ENCODE results near the gene DDOST. TPM values are rescaled to one million over a fixed set of nuclear protein-coding genes. Genes with fewer than 3 reads are reported as not detected.

DDOST gene
- total RNA-seq: 100 to 1,000 TPM; 124 to 205 TPM
- 100 to 1,000 TPM; 140 to 170 TPM for polyA plus RNA-seq (ENCODE audit: insufficient read length in 2 of 2)
- long read RNA-seq, donor 1, transcript DDOST-202 (11 exons, 2,126 nt): major isoform, 69 of 85 reads
- long read RNA-seq, donor 1, partial matches to known transcripts: 12 of 85 reads
- long read RNA-seq, donor 1, other reads (novel, unspliced or antisense): 0 of 85 reads
- long read RNA-seq, donor 2, transcript DDOST-202 (11 exons, 2,126 nt): major isoform, 25 of 31 reads
- long read RNA-seq, donor 2, partial matches to known transcripts: 5 of 31 reads
- long read RNA-seq, donor 2, other reads (novel, unspliced or antisense): 0 of 31 reads
- long read RNA-seq, donor 3, transcript DDOST-202 (11 exons, 2,126 nt): major isoform, 39 of 46 reads
- long read RNA-seq, donor 3, partial matches to known transcripts: 7 of 46 reads
- long read RNA-seq, donor 3, other reads (novel, unspliced or antisense): 0 of 46 reads
- long read RNA-seq, donor 4, transcript DDOST-202 (11 exons, 2,126 nt): major isoform, 119 of 194 reads
- long read RNA-seq, donor 4, partial matches to known transcripts: 74 of 194 reads
- long read RNA-seq, donor 4, other reads (novel, unspliced or antisense): 0 of 194 reads

DNA sequence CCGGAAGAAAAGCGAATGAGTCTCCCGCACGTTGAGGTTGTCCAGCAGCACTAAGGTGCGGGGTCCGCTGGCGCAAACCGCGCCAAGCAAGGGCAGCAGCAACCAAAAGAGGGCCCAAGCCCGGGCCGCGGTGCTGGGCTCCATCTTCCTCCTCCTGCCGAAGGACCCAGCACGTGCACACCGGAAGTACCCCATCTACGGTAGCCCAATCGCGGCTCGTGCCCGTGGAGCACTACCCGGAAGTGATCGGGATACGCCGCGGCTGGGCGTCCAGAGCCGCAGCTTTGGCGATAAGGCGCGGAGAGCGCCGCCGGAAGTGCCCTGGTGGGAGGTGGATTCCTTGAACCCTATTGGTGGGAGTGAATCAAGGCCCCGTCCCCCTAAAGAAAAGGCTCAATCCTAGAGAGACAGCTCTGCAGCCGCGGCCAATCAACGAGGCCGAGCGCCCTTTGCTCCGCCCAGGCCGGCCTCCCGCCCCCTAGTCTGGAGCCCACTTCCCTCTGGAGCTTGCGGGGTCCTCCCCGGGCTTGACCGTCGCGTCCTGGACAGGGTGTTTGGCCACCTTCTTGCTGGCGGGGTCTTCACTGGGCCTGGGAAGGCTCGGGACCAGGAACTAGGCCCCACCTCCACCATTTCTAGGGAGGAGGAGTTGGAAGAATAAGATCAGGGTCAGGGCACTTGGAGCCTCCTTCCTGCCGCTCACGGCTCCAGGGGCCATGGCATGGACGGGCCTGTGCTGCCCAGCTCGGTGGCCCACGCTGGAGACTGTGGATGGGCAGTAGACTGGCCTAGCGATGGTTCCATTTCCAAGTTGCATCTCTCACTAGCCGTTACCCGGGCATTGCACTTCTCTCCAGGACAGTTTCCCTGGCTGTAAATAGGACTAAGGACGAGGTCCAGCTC is at the start of gene DDOST:
Gene DDOST, minus strand, starts transcription at position 163 of the 903 bp plus-strand sequence. Its CDS starts 19 bp downstream, at position 144.
- peak; percentile 90 to 100 (median 95) for DNase-seq (ENCODE audit: low read depth in 4 of 6, low spot score in 6 of 6)
- Histone ChIP-seq H3K9me3 (ENCODE audit: control insufficient read depth, insufficient read depth, low read length) (no peaks in the 10 kb centered on the region), H3K4me3 (ENCODE audit: low read depth, low read length) (peak within 1 kb of the TSS; percentile 95), H3K4me1 (ENCODE audit: control insufficient read depth, insufficient read depth, low read length) (peaks cover 15% of the 10 kb centered on the region), H3K36me3 (ENCODE audit: control insufficient read depth, insufficient read depth, low read length) (peaks cover 33% of the 10 kb centered on the region), H3K27me3 (ENCODE audit: control insufficient read depth, insufficient read depth, low read length) (no peaks in the 10 kb centered on the region), H3K27ac (ENCODE audit: low read depth, low read length) (peak within 1 kb of the TSS; percentile 72)
- 1% methylated on average over 56 of the region's 58 CpGs for WGBS (ENCODE audit: insufficient coverage)

DNA sequence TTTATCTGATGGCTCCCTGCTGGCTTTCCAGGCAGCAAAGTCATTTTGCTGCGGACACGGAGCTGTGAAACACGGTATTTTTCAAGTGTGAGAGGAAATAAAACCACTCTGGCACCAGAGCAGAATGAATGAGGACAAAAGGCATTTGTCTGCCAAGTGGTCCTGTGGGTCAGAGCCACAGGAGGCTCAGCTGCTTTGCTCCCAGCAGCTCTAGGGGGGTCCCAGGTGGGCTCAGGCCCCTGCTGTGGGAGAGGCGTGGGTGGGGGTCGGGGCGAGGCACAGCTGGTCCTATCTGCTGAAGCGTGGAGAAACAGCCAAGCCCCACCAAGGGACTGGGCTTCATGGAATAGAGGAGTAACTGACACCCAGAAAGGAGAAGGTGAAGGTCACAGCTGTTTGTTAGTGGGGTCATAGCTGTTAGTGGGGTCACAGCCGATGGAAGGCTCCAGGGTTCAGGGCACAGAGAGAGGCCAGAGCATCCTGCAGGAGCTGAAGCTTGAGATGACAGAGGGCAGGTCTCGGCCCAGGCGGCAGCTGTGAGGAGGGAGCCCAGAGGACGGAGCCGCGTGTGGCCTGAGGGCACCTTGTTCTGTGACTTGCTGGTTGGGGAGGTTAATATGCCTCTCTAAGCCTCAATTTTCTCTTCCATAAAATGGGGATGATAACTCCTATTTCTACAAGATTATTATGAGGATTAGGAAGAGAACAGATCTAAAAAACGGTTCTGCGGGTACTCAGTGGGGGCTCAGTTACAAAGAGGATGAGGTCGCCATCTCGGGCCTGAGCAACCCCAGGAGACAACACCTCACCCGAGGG is 49.5 kb upstream of the DDOST start:
- peak in 1 of 6 donors; percentile 73 for DNase-seq (ENCODE audit: low read depth in 4 of 6, low spot score in 6 of 6)
- peaks cover 25% of the 10 kb centered on the region for H3K4me1 ChIP-seq (ENCODE audit: control insufficient read depth, insufficient read depth, low read length)
- no peaks in the 10 kb centered on the region for H3K9me3 ChIP-seq (ENCODE audit: control insufficient read depth, insufficient read depth, low read length)
- H3K27ac ChIP-seq (ENCODE audit: low read depth, low read length): peak overlapping the region; percentile 25
- no peak overlapping the region for H3K4me3 ChIP-seq (ENCODE audit: low read depth, low read length)
- no peaks in the 10 kb centered on the region for H3K27me3 ChIP-seq (ENCODE audit: control insufficient read depth, insufficient read depth, low read length)
- H3K36me3 ChIP-seq (ENCODE audit: control insufficient read depth, insufficient read depth, low read length): peaks cover 10% of the 10 kb centered on the region
- 27% methylated on average over 13 of the region's 18 CpGs for whole genome bisulfite sequencing (ENCODE audit: insufficient coverage)

DNA sequence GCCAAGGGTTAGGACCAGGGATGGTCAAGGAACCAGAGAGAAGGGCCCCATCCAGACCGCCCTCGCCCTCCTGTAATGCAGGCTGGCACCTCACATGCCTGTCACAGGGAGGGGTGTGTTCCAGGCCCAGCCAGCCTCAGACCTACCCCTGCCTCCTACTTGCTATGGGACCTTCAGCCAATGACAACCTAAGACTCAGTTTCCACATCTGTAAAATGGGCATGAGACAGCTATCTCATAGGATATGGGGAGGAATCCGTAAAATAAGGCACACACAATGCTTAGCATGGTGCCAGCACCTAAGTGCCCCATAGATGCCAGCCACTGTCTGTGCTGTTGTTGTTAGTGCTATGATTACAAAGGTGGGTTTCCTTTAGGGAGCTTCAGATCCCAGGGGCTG is 48.7 kb upstream of the DDOST start:
- peaks cover 8% of the 10 kb centered on the region for H3K36me3 ChIP-seq (ENCODE audit: control insufficient read depth, insufficient read depth, low read length)
- H3K27me3 ChIP-seq (ENCODE audit: control insufficient read depth, insufficient read depth, low read length): no peaks in the 10 kb centered on the region
- H3K4me3 ChIP-seq (ENCODE audit: low read depth, low read length): no peak overlapping the region
- no peak overlapping the region for H3K27ac ChIP-seq (ENCODE audit: low read depth, low read length)
- 94% methylated on average over 2 of the region's 3 CpGs for WGBS (ENCODE audit: insufficient coverage)
- DNase-seq (ENCODE audit: low read depth in 4 of 6, low spot score in 6 of 6): no peak
- H3K9me3 ChIP-seq (ENCODE audit: control insufficient read depth, insufficient read depth, low read length): no peaks in the 10 kb centered on the region
- peaks cover 32% of the 10 kb centered on the region for H3K4me1 ChIP-seq (ENCODE audit: control insufficient read depth, insufficient read depth, low read length)

DNA sequence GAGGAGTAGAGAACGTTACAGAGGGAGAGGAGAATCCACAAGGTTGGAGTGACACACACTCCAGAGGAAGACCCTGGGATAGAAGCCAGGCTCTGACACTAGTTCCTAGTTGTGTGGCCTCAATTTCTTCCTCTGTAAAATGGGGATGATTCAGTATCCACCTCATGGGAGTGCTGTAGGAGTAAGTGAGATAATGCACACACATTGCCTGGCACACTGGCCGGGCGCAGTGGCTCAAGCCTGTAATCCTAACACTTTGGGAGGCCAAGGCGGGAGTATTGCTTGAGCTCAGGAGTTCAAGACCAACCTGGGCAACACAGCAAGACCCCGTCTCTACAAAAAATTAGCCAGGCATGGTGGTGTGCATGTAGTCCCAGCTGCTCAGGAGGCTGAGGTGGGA is 47.7 kb upstream of the DDOST start:
- WGBS (ENCODE audit: insufficient coverage): 100% methylated on average over 5 of the region's 5 CpGs
- Histone ChIP-seq H3K36me3 (ENCODE audit: control insufficient read depth, insufficient read depth, low read length) (peaks cover 17% of the 10 kb centered on the region), H3K4me3 (ENCODE audit: low read depth, low read length) (no peak overlapping the region), H3K27ac (ENCODE audit: low read depth, low read length) (no peak overlapping the region), H3K27me3 (ENCODE audit: control insufficient read depth, insufficient read depth, low read length) (no peaks in the 10 kb centered on the region), H3K4me1 (ENCODE audit: control insufficient read depth, insufficient read depth, low read length) (peaks cover 32% of the 10 kb centered on the region), H3K9me3 (ENCODE audit: control insufficient read depth, insufficient read depth, low read length) (no peaks in the 10 kb centered on the region)
- DNase-seq (ENCODE audit: low read depth in 4 of 6, low spot score in 6 of 6): no peak

DNA sequence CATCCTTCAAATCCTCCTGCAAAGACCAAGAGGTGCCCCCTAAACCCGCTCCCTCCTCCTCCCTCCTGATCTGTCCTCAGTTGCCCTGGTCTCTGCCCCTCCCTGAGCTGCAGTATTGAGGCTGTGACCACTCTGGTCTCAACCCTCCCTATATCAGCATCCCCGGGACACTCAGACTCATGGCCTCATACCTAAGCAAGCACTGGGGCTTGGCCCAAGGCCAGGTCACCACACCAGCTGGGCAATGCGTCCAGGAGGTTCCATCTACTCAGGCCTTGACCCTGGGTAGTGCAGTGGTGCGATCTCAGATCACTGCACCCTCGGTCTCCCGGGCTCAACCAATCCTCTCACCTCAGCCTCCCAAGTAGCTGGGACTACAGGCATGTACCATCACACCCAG is 46.9 kb upstream of the DDOST start:
- Histone ChIP-seq H3K4me3 (ENCODE audit: low read depth, low read length) (no peak overlapping the region), H3K27me3 (ENCODE audit: control insufficient read depth, insufficient read depth, low read length) (no peaks in the 10 kb centered on the region), H3K36me3 (ENCODE audit: control insufficient read depth, insufficient read depth, low read length) (peaks cover 23% of the 10 kb centered on the region), H3K27ac (ENCODE audit: low read depth, low read length) (no peak overlapping the region), H3K4me1 (ENCODE audit: control insufficient read depth, insufficient read depth, low read length) (peaks cover 32% of the 10 kb centered on the region), H3K9me3 (ENCODE audit: control insufficient read depth, insufficient read depth, low read length) (no peaks in the 10 kb centered on the region)
- DNase-seq (ENCODE audit: low read depth in 4 of 6, low spot score in 6 of 6): no peak
- WGBS (ENCODE audit: insufficient coverage): 89% methylated on average over 6 of the region's 6 CpGs

DNA sequence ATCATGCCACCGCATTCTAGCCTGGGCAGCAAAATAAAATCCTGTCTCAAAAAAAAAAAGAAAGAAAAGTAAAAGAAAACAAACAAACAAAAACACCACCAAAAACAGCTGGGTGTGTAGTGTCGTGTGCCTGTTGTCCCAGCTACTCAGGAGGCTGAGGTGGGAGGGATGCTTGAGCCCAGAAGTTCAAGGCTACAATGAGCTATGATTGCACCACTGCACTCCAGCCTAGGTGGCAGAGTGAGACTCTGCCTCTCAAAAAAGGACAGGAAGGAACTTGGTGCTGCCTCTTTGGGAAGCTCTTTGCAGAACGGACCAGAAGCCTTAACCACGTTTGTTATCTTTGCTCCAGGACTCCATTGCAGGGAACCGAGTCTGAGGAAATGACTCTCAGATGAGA is 45.7 kb upstream of the DDOST start:
- no peak for DNase-seq (ENCODE audit: low read depth in 4 of 6, low spot score in 6 of 6)
- WGBS (ENCODE audit: insufficient coverage): 56% methylated on average over 3 of the region's 5 CpGs
- H3K9me3 ChIP-seq (ENCODE audit: control insufficient read depth, insufficient read depth, low read length): no peaks in the 10 kb centered on the region
- H3K36me3 ChIP-seq (ENCODE audit: control insufficient read depth, insufficient read depth, low read length): peaks cover 31% of the 10 kb centered on the region
- peaks cover 28% of the 10 kb centered on the region for H3K4me1 ChIP-seq (ENCODE audit: control insufficient read depth, insufficient read depth, low read length)
- no peak overlapping the region for H3K27ac ChIP-seq (ENCODE audit: low read depth, low read length)
- H3K27me3 ChIP-seq (ENCODE audit: control insufficient read depth, insufficient read depth, low read length): no peaks in the 10 kb centered on the region
- no peak overlapping the region for H3K4me3 ChIP-seq (ENCODE audit: low read depth, low read length)

DNA sequence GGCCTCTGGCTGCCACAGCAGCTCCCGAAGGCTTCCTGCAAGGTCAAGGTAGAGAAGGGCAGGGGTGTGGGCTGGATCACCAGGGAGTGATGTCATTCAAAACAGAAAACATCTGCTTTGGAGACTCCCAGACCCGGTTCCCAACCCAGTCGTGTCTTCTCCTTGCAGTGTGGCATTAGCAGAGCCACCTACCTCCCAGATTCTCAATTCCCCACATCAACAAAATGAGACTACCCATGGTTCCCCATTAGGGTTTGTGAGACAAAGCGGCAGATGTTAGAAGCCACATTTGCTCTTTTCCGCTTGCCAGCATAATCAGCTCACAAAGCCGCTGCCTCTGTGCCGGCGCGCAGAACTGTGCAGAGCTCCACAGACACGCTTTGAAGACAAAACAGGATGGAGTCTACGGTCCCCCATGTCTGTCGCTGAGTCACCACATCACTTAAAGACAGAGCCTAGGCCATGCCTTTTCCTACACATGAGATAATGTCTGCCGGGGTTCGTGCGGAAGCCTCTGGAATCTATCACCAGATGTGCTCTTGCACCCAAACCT is 44.1 kb upstream of the DDOST start:
- 50% methylated on average over 12 of the region's 15 CpGs for WGBS (ENCODE audit: insufficient coverage)
- peaks cover 35% of the 10 kb centered on the region for H3K36me3 ChIP-seq (ENCODE audit: control insufficient read depth, insufficient read depth, low read length)
- H3K9me3 ChIP-seq (ENCODE audit: control insufficient read depth, insufficient read depth, low read length): no peaks in the 10 kb centered on the region
- H3K4me3 ChIP-seq (ENCODE audit: low read depth, low read length): no peak overlapping the region
- peaks cover 13% of the 10 kb centered on the region for H3K4me1 ChIP-seq (ENCODE audit: control insufficient read depth, insufficient read depth, low read length)
- no peaks in the 10 kb centered on the region for H3K27me3 ChIP-seq (ENCODE audit: control insufficient read depth, insufficient read depth, low read length)
- peak in 2 of 6 donors; percentile 44 to 85 for DNase-seq (ENCODE audit: low read depth in 4 of 6, low spot score in 6 of 6)
- no peak overlapping the region for H3K27ac ChIP-seq (ENCODE audit: low read depth, low read length)

DNA sequence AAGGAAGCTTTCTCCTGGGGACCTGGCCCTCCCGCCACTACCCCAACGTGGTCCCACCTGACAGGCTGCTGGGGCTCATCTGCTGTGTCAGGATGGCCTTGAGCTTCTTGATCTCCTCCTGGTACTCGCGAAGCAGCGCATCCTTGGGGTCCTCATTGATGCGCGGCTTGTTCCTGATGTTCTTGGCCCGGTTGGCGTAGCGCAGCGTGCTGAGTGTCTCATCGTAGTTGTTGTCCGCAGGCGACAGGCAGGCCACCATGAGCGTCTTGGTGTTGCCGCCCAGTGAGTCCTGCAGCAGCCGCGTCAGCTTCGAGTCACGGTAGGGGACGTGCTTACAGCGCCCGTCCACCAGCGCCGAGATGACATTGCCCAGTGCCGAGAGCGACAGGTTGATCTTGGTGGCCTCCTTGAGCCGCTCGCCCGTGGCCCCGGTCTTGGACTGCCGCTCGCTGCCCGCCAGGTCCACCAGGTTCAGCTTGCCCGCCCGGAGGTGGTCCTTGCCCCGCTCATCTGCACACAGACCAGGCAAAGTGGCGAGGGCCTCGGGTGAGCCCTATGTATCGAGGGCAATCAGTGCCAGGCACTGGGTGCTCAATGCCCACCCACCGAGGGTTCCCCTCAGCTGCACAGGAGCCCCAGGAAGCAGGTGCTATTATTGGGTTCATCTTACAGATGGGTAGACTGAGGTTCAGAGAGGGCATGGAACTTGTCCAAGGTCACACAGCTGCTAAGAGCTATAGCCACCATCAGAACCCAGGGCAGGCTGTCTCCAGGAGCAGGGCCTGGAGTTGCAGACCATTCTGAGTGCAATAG is 43.4 kb upstream of the DDOST start:
- H3K9me3 ChIP-seq (ENCODE audit: control insufficient read depth, insufficient read depth, low read length): no peaks in the 10 kb centered on the region
- H3K36me3 ChIP-seq (ENCODE audit: control insufficient read depth, insufficient read depth, low read length): peaks cover 37% of the 10 kb centered on the region
- WGBS (ENCODE audit: insufficient coverage): 97% methylated on average over 41 of the region's 41 CpGs
- H3K27ac ChIP-seq (ENCODE audit: low read depth, low read length): no peak overlapping the region
- DNase-seq (ENCODE audit: low read depth in 4 of 6, low spot score in 6 of 6): no peak
- H3K4me3 ChIP-seq (ENCODE audit: low read depth, low read length): no peak overlapping the region
- H3K27me3 ChIP-seq (ENCODE audit: control insufficient read depth, insufficient read depth, low read length): no peaks in the 10 kb centered on the region
- peaks cover 8% of the 10 kb centered on the region for H3K4me1 ChIP-seq (ENCODE audit: control insufficient read depth, insufficient read depth, low read length)

Measured in spinal cord (tissue), 10 donors.